Measurements from ENCODE around the gene PBX3.

The PBX3 gene

GRCh38 chr9:125985998-125986655 is 239.0 kb downstream of the PBX3 start:
- no peak for DNase-seq (ENCODE audit: low read depth)
- no peak overlapping the region for H3K4me3 ChIP-seq (ENCODE audit: low read depth, low read length)
- TF ChIP-seq CTCF (IDR thresholded peaks at IDR 0.05; ENCODE audit: control insufficient read depth, extremely low read depth, insufficient read depth), result no peak

GRCh38 chr9:125986966-125987365 is 239.8 kb downstream of the PBX3 start:
- no peak overlapping the region for H3K4me3 ChIP-seq (ENCODE audit: low read depth, low read length)
- no peak for DNase-seq (ENCODE audit: low read depth)
- no peak for TF ChIP-seq CTCF (IDR thresholded peaks at IDR 0.05; ENCODE audit: control insufficient read depth, extremely low read depth, insufficient read depth)

- DNase-seq (ENCODE audit: low read depth), result no peak
- TF ChIP-seq CTCF (IDR thresholded peaks at IDR 0.05; ENCODE audit: control insufficient read depth, extremely low read depth, insufficient read depth), result no peak
These were observed 240.2 kb downstream of the PBX3 start for GRCh38 chr9:125987420-125987819.

GRCh38 chr9:125988479-125989050 is 241.4 kb downstream of the PBX3 start:
- no peak overlapping the region for H3K4me3 ChIP-seq (ENCODE audit: low read depth, low read length)
- TF ChIP-seq CTCF (IDR thresholded peaks at IDR 0.05; ENCODE audit: control insufficient read depth, extremely low read depth, insufficient read depth), result no peak
- no peak for DNase-seq (ENCODE audit: low read depth)

More at GRCh38 chr9:125987420-125987819, 240.2 kb downstream of the PBX3 start:
- no peak overlapping the region for H3K4me3 ChIP-seq (ENCODE audit: low read depth, low read length)

GRCh38 chr9:125989090-125989501 is 241.9 kb downstream of the PBX3 start:
- H3K4me3 ChIP-seq (ENCODE audit: low read depth, low read length), result no peak overlapping the region
- no peak for TF ChIP-seq CTCF (IDR thresholded peaks at IDR 0.05; ENCODE audit: control insufficient read depth, extremely low read depth, insufficient read depth)
- DNase-seq (ENCODE audit: low read depth), result no peak

- TF ChIP-seq CTCF (IDR thresholded peaks at IDR 0.05; ENCODE audit: control insufficient read depth, extremely low read depth, insufficient read depth), result no peak
- DNase-seq (ENCODE audit: low read depth), result no peak
- no peak overlapping the region for H3K4me3 ChIP-seq (ENCODE audit: low read depth, low read length)
These were observed 242.5 kb downstream of the PBX3 start for GRCh38 chr9:125989524-125990180.
